RWPE2 (cell line): ENCODE data around the gene LCN12.

Experiments
- ATAC-seq: fragments of 200-7000 bp; cut with Tn5 transposase; 3 replicates; pipeline ENCODE4 v1.9.1; 2021; ENCODE audit warnings: low read depth
- DNase-seq: peaks from one replicate; pipeline ENCODE4 v3.0.0-alpha.2; 2020; ENCODE audit warnings: low spot score
- H3K27ac ChIP-seq: fragments of 450-650 bp; 2 replicates; pipeline ENCODE4 v1.5.1; 2017; ENCODE audit warnings: mild to moderate bottlenecking; ENCODE audit not compliant: poor library complexity, severe bottlenecking
- H3K27me3 ChIP-seq: fragments of 250-450 bp; sonication (Bioruptor Pico); 2 replicates; pipeline ENCODE4 v1.5.1; 2021; ENCODE audit warnings: mild to moderate bottlenecking, moderate library complexity; ENCODE audit not compliant: insufficient read depth, poor library complexity, severe bottlenecking
- H3K36me3 ChIP-seq: fragments of 250-450 bp; sonication (Bioruptor Pico); 2 replicates; pipeline ENCODE4 v1.5.1; 2020; ENCODE audit warnings: low read depth, mild to moderate bottlenecking, moderate library complexity
- H3K4me1 ChIP-seq: fragments of 250-450 bp; sonication (Bioruptor Pico); 2 replicates; pipeline ENCODE4 v1.5.1; 2021; ENCODE audit warnings: mild to moderate bottlenecking, moderate library complexity; ENCODE audit not compliant: insufficient read depth, poor library complexity, severe bottlenecking
- H3K4me3 ChIP-seq: fragments of 250-450 bp; sonication (Bioruptor Pico); 2 replicates; pipeline ENCODE4 v1.5.1; 2021; ENCODE audit warnings: mild to moderate bottlenecking, moderate library complexity; ENCODE audit not compliant: severe bottlenecking
- H3K9me3 ChIP-seq: fragments of 250-450 bp; sonication (Bioruptor Pico); 2 replicates; pipeline ENCODE4 v1.5.1; 2021; ENCODE audit warnings: mild to moderate bottlenecking, moderate library complexity; ENCODE audit not compliant: severe bottlenecking
- TF ChIP-seq, protein P1 (sequence below): fragments of 450-650 bp; IDR thresholded peaks from one replicate; pipeline ENCODE4 v1.5.1; 2017; ENCODE audit warnings: mild to moderate bottlenecking, moderate library complexity; ENCODE audit not compliant: poor library complexity, severe bottlenecking

LCN12 gene

DNA sequence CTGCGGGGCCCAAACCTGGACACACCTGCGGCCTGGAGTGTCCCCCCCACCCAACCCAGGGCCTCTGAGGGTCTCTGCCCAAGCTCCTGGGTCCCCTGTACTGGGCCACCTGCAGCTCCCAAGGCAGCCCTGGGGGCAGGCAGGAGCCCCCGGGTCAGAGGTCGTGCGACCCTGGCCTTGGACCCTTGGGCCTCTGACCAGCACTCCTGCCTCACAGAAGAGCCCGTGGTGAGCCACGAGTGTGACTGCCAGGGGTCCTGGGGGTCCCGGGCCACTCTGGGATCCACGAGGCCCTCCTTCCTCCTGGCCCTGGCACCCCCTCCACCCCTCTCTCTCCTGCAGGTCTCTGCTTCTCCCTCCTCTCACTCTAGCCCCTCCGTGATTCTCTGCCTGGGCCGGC is 20.3 kb downstream of the LCN12 start:
- no peak for ATAC-seq
- TF ChIP-seq, protein P1, sequence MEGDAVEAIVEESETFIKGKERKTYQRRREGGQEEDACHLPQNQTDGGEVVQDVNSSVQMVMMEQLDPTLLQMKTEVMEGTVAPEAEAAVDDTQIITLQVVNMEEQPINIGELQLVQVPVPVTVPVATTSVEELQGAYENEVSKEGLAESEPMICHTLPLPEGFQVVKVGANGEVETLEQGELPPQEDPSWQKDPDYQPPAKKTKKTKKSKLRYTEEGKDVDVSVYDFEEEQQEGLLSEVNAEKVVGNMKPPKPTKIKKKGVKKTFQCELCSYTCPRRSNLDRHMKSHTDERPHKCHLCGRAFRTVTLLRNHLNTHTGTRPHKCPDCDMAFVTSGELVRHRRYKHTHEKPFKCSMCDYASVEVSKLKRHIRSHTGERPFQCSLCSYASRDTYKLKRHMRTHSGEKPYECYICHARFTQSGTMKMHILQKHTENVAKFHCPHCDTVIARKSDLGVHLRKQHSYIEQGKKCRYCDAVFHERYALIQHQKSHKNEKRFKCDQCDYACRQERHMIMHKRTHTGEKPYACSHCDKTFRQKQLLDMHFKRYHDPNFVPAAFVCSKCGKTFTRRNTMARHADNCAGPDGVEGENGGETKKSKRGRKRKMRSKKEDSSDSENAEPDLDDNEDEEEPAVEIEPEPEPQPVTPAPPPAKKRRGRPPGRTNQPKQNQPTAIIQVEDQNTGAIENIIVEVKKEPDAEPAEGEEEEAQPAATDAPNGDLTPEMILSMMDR, result no peak
- Histone ChIP-seq H3K27ac (no peak overlapping the region), H3K4me3 (no peak overlapping the region), H3K9me3 (no peaks in the 10 kb centered on the region), H3K27me3 (no peaks in the 10 kb centered on the region), H3K4me1 (peaks cover 7% of the 10 kb centered on the region), H3K36me3 (no peaks in the 10 kb centered on the region)
- no peak for DNase-seq

DNA sequence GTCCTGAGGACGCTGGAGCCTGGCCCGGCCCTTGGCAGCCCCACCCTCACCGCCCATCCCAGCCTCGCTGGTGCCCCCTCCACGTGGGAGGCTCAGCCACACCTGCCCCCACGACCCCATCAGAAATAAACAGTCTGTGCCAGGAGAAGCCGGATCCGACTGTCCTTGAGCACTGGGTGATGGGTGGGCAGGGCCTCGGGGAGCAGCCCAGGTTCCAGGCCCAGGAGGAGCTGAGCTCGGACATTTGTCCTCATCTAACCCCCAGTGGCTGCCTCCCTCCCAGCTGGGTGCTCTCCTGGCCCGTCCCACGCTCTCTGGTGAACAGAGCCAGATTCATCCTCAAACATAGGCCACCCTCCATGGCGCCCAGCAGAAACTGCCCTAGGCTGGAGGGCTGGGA is 20.7 kb downstream of the LCN12 start:
- Histone ChIP-seq H3K27ac (no peak overlapping the region), H3K36me3 (no peaks in the 10 kb centered on the region), H3K27me3 (no peaks in the 10 kb centered on the region), H3K4me3 (no peak overlapping the region), H3K4me1 (peaks cover 7% of the 10 kb centered on the region), H3K9me3 (no peaks in the 10 kb centered on the region)
- ATAC-seq (no peak), DNase-seq (no peak)
- TF ChIP-seq, protein P1, result no peak

DNA sequence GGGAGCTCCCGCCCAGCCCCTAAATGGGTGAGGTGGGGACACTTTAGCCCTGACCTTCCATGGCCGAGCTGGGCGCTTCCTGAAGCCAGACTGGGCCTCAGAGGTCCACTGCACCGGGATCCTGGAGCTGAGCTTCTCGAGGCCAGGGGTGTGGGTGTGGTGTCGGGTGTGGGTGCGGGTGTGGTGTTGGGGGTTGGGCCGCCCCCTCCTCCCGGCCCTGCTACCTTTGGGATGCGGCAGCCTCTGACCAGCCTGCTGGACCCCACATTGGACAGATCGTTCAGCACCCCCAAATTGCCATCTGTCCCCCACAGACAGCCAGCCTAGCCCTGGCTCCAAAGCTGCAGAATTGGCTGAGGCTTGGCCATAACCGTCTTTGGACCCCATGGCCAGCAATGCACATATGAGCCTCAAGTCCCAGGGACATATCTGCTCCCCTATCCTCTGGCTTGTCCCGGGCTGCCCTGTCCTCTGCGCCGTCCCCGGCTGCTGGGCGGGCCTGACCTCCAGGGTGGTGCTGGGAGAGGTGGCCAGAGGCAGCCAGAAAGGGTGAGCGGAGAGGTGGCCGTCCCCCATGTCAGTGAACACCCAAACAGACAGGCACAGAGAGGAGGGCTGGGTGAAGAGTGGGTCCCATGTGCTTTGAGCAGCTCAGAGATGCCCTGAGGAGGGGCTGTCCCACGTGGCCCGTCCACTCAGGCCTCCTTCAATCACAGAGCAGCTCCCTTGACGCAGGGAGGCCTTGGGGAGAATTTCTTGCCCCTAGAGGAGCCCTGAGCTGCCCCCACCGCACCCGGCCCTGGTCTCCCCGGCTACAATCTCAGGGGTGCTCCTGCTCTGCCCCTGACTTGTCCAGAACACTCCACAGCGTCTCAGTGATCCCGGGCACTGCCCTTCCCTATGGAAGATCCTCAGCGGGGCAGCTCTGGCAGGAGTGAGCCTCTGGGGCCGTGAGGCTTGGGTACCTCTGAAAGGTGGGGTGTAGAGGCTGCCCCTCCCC is 21.8 kb downstream of the LCN12 start:
- Histone ChIP-seq H3K4me1 (peaks cover 7% of the 10 kb centered on the region), H3K9me3 (no peaks in the 10 kb centered on the region), H3K27ac (no peak overlapping the region), H3K27me3 (no peaks in the 10 kb centered on the region), H3K4me3 (no peak overlapping the region), H3K36me3 (no peaks in the 10 kb centered on the region)
- TF ChIP-seq, protein P1, result no peak
- DNase-seq (no peak), ATAC-seq (no peak)

DNA sequence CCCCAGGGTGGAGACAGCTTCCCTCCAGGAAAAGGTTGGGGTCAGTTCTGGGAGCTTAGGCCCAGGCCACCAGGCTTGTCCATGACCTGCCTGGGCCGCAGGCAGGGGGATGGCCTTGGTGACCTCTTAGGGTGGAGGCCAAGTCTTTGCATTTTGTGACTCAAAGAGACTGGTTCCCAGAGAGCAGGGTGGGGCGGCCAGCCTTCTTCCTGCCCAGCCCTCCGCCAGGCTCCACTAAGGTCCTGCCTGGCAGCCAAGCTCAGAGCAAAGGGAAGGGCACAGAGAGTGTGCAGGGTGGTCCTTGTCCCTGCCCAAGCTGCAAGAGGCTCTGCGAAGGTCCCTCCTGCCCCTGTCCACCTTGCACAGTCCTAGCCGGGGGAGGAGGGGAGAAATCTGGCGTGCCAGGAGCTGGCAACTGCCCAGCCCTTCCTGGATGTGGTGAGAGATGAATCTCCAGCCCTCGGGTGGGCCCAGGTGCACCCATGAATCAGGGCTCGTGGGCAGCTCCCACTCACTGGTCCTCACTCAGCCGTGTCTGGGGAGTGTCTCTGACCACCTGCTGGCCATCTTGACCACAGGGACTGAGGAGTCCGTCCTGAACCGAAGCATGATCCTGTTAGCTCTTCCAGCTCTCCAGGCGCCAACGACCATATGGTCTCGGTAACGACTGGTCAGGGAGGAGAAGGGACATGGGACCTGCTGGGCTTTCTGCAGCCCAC is 22.9 kb downstream of the LCN12 start:
- Histone ChIP-seq H3K4me1 (peaks cover 7% of the 10 kb centered on the region), H3K27ac (no peak overlapping the region)

More for the DNA sequence above, 22.9 kb downstream of the LCN12 start:
- ATAC-seq (peak; percentile 29; the same call in 1 of the 3 replicates), DNase-seq (no peak)
- H3K9me3 ChIP-seq, result no peaks in the 10 kb centered on the region
- no peaks in the 10 kb centered on the region for H3K27me3 ChIP-seq
- H3K4me3 ChIP-seq, result no peak overlapping the region
- H3K36me3 ChIP-seq, result no peaks in the 10 kb centered on the region
- TF ChIP-seq, protein P1, result no peak
